Body of pancreas (tissue), 4 donors: Measurements from ENCODE around the gene SHLD1.

ENCODE experiments used
- POLR2A ChIP-seq, 3 donors: fragments of 450-650 bp; IDR thresholded peaks; one replicate each; pipeline ENCODE4 v1.6.1; 2016; ENCODE audit warnings: antibody characterized with exemption in 3 of 3, mild to moderate bottlenecking in 2 of 3
- TF ChIP-seq, protein P1 (sequence below), 7 experiments: fragments of 450-650 bp in 4 of 7; fragments of 200-600 bp in 3 of 7; sonication (generic) in 3 of 7; IDR thresholded peaks; one replicate each; pipeline ENCODE4 v1.5.1; 2016 to 2019; ENCODE audit warnings: antibody characterized with exemption in 7 of 7

DNA sequence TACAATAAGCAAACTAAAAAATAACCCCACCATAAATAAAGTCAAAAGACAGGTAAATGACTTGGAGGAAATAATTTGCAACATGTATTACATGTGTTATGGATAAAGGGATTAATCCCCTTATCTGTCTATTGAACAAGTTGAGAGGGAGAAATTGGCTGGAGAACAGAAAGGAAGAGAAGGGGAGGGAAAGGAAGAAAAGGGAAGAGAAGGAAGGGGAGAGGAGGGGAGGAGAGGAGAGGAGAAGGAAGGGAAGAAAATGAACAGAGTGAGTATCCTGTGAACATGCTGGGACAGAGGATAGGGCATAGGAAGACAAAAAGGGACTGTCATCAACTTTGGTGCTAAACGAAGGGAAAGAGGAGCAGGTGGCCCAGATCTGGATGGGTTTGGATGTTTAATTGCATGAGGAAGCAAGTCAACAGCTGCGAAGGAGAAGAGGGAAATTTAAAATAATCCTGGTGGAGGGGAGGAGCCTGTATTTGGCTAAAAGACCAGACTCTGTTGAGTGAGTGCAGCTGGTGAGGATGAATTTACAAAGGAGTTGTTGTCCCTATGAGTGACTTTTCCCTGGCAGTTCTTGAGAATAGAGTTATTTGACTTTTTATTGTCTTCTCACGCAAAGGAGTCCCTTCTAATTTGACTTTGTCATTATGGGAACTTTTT, 14.2 kb upstream of the SHLD1 start:
- TF ChIP-seq, protein P1, sequence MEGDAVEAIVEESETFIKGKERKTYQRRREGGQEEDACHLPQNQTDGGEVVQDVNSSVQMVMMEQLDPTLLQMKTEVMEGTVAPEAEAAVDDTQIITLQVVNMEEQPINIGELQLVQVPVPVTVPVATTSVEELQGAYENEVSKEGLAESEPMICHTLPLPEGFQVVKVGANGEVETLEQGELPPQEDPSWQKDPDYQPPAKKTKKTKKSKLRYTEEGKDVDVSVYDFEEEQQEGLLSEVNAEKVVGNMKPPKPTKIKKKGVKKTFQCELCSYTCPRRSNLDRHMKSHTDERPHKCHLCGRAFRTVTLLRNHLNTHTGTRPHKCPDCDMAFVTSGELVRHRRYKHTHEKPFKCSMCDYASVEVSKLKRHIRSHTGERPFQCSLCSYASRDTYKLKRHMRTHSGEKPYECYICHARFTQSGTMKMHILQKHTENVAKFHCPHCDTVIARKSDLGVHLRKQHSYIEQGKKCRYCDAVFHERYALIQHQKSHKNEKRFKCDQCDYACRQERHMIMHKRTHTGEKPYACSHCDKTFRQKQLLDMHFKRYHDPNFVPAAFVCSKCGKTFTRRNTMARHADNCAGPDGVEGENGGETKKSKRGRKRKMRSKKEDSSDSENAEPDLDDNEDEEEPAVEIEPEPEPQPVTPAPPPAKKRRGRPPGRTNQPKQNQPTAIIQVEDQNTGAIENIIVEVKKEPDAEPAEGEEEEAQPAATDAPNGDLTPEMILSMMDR (IDR thresholded peaks at IDR 0.05), result no peak
- no peak for TF ChIP-seq POLR2A (IDR thresholded peaks at IDR 0.05)
